Type B pancreatic cell (in vitro differentiated cells): Measurements from ENCODE around the gene METTL15. TPM values are rescaled to one million over a fixed set of nuclear protein-coding genes. Genes with fewer than 3 reads are reported as not detected.

Source experiments
- DNase-seq: peaks from one replicate; pipeline ENCODE4 v3.0.0; 2021; ENCODE audit warnings: mixed read lengths; ENCODE audit not compliant: unreplicated experiment; ENCODE audit errors: extremely low spot score
- H3K27ac Mint-ChIP-seq: 2 replicates; pipeline ENCODE4 v1.8.0; 2021; ENCODE audit warnings: mild to moderate bottlenecking, mixed read lengths
- H3K27me3 Mint-ChIP-seq: 2 replicates; pipeline ENCODE4 v1.8.0; 2021; ENCODE audit warnings: mixed read lengths
- H3K36me3 Mint-ChIP-seq: 2 replicates; pipeline ENCODE4 v1.8.0; 2021; ENCODE audit warnings: mixed read lengths
- H3K4me1 Mint-ChIP-seq: one replicate; pipeline ENCODE4 v1.8.0; 2021; ENCODE audit warnings: mixed read lengths; ENCODE audit not compliant: unreplicated experiment
- H3K4me3 Mint-ChIP-seq: 2 replicates; pipeline ENCODE4 v1.8.0; 2021; ENCODE audit warnings: mild to moderate bottlenecking, mixed read lengths
- H3K9me3 Mint-ChIP-seq: 2 replicates; pipeline ENCODE4 v1.8.0; 2021; ENCODE audit warnings: mixed read lengths
- CTCF ChIP-seq: fragments of 200-600 bp; sonication (generic); conservative IDR thresholded peaks from 2 replicates; pipeline ENCODE4 v1.5.0; 2021; ENCODE audit warnings: antibody characterized with exemption, mild to moderate bottlenecking
- total RNA-seq: library from RNA; stranded (reverse); gene quantifications from 2 replicates; pipeline ENCODE4 v1.2.1, GENCODE V29; 2021; ENCODE audit warnings: low replicate concordance

Gene METTL15
- total RNA-seq, 1 donor from 2014 or later = 13.4 TPM

- Mint-ChIP-seq H3K27ac (no peak overlapping the region), H3K4me3 (no peak overlapping the region), H3K4me1 (no peaks in the 10 kb centered on the region), H3K36me3 (no peaks in the 10 kb centered on the region), H3K27me3 (no peaks in the 10 kb centered on the region), H3K9me3 (peaks cover 14% of the 10 kb centered on the region)
- no peak for DNase-seq
- no peak for TF ChIP-seq CTCF
Measured at GRCh38 chr11:28338371-28338770, 230.2 kb downstream of the METTL15 start.

GRCh38 chr11:28339488-28339887 lies 231.3 kb downstream of the METTL15 start:
- Mint-ChIP-seq H3K27ac (no peak overlapping the region), H3K36me3 (no peaks in the 10 kb centered on the region), H3K9me3 (peaks cover 14% of the 10 kb centered on the region), H3K4me1 (no peaks in the 10 kb centered on the region), H3K27me3 (no peaks in the 10 kb centered on the region), H3K4me3 (no peak overlapping the region)
- no peak for DNase-seq
- no peak for TF ChIP-seq CTCF

GRCh38 chr11:28342716-28343115 lies 234.5 kb downstream of the METTL15 start:
- DNase-seq = no peak
- H3K4me1 Mint-ChIP-seq = no peaks in the 10 kb centered on the region

GRCh38 chr11:28343304-28344233 lies 235.4 kb downstream of the METTL15 start:
- no peak for DNase-seq
- peaks cover 12% of the 10 kb centered on the region for H3K9me3 Mint-ChIP-seq
- TF ChIP-seq CTCF = no peak

More at GRCh38 chr11:28342716-28343115, 234.5 kb downstream of the METTL15 start:
- H3K9me3 Mint-ChIP-seq = peaks cover 14% of the 10 kb centered on the region
- peak overlapping the region; percentile 68 for H3K27ac Mint-ChIP-seq
- no peak overlapping the region for H3K4me3 Mint-ChIP-seq
- no peak for TF ChIP-seq CTCF
- H3K27me3 Mint-ChIP-seq = no peaks in the 10 kb centered on the region
- no peaks in the 10 kb centered on the region for H3K36me3 Mint-ChIP-seq

GRCh38 chr11:28346209-28346608 lies 238.0 kb downstream of the METTL15 start:
- Mint-ChIP-seq H3K4me3 (no peak overlapping the region), H3K36me3 (no peaks in the 10 kb centered on the region), H3K27me3 (no peaks in the 10 kb centered on the region), H3K27ac (no peak overlapping the region), H3K9me3 (peaks cover 2% of the 10 kb centered on the region), H3K4me1 (no peaks in the 10 kb centered on the region)
- no peak for DNase-seq
- TF ChIP-seq CTCF = no peak

More at GRCh38 chr11:28343304-28344233, 235.4 kb downstream of the METTL15 start:
- peak overlapping the region; percentile 68 for H3K27ac Mint-ChIP-seq
- no peak overlapping the region for H3K4me3 Mint-ChIP-seq
- H3K36me3 Mint-ChIP-seq = no peaks in the 10 kb centered on the region
- H3K27me3 Mint-ChIP-seq = no peaks in the 10 kb centered on the region
- no peaks in the 10 kb centered on the region for H3K4me1 Mint-ChIP-seq
